GM18519 (cell line): Measurements from ENCODE around the gene NRGN.
A peak's percentile ranks its signal among the peaks of the same experiment; 100 is the strongest.

Source experiments
- ATAC-seq: cut with Tn5 transposase; IDR thresholded peaks from one replicate; pipeline ENCODE4 v1.9.1; 2021; ENCODE audit warnings: mild to moderate bottlenecking, moderate library complexity; ENCODE audit not compliant: unreplicated experiment, low FRiP score

Gene NRGN

DNA sequence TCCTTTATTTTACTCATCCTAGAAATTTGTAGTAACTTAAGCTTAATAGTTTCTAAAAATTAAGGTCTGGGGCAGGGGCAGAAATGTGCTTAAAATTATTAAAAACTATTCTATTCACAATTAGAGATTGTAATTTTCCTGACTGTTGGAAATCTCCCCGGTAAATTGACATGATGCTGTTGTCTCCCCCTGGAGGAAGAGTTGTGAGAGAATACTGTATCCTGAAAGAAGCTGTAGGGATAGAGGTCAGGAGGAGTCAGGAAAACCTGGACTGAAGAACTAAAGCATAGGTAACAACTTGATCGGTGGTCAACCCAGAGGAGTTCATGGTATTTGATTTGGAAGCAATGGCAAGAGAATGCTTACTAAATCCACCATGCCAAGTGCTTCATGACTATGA lies 38.5 kb downstream of the NRGN start:
- ATAC-seq = no peak

DNA sequence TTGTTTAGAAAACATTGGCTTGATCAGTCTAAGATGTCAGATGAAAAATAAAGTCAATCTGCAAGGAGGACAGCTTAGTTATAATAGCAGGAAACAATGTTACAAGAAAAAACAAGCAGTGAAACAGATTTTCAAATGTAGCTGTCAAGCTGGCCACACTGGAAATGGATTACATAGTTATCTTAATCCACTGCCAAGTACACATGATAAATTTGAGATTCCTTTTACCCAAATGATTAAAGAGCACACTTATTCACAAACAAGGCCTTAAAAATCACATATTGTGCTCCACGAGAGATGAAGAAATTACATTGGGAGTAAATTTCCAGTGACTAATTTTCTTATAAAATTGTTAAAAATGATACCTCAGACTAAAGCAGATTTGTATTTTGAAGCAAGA lies 39.8 kb downstream of the NRGN start:
- no peak for ATAC-seq

DNA sequence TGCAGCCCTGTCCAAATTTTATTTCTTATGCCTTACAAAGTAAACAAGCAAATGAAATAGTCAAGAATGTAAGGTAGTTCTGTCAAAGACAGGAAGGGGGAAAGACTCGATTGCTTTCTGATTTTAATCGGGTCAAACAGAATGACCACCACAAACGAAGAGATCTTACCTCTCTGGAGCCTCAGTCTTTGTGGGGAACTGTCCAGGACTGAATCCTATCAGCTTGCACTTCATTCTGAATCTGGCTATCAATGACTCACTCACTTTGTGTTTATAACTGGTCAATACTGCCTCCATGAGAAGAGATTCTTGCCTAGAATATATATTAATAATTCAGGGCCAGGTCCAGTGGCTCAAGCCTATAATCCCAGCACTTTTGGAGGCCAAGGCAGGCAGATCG lies 43.3 kb downstream of the NRGN start:
- ATAC-seq = no peak

DNA sequence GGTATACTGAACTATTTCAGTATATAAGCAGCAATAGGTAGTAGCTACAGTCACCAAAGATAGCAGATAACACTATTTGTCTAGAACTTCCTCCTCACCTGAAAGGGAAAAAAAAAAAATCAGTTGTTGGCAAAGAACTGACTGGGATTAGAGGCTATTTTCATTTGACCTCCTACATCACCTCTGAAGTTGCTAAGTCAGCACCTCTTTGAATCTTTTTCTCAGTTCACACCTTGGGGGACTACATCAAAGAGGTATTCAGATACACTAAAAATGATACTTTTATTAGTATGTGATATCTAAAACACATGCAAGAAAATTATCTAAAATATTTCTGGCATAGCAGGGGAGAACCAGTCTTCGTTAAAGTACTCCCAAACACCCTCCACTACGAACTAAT lies 44.3 kb downstream of the NRGN start:
- no peak for ATAC-seq

DNA sequence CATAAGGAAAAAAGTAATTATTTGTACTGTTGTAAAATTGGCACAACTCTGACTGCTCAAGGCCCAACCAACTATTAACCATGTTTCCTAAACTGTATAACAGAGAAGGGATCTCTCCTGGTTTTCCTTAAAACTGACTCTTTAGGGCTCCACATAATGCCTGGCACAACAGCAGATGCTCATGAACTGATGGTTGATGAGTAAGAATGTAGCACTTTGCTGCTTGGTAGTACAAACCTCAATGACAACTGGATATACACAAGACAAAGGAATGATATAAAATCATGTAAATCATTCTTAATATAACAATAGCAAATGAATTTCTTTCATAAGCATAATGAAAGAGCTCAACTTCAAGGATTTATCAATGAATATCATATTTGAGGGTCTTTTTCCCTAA lies 48.8 kb downstream of the NRGN start:
- no peak for ATAC-seq

DNA sequence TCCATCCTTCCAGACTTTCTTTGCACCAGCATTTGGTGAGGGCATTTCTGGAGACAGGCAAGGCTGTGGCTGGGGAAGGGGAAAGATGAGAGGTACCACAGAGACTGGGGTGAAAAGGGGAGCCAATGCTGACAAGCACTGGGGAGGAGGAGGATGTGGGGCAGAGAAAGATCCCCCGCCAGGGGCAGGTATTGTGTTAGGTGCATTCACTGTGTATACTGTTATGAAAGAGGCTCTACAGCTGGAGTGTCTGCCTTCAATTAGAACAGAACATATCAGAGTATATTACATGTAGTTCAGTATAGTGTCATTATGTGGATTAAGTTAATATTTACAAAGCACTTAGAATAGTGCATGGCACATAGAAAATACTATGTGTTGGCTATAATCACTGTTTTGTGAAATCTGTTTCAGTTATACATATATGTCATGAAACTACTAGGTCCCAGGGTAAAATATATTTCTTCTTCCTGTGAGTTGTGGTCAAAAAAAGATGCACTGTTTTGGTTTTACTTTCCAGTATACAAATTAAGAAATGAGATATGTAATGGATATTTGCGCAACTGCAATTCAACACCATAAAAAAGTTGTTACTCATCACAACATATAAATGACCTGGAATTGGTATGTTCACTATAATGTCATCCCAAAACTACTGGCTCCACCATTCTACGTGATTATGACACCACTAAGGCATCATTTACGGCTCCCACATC lies 52.0 kb downstream of the NRGN start:
- peak; percentile 58 for ATAC-seq

DNA sequence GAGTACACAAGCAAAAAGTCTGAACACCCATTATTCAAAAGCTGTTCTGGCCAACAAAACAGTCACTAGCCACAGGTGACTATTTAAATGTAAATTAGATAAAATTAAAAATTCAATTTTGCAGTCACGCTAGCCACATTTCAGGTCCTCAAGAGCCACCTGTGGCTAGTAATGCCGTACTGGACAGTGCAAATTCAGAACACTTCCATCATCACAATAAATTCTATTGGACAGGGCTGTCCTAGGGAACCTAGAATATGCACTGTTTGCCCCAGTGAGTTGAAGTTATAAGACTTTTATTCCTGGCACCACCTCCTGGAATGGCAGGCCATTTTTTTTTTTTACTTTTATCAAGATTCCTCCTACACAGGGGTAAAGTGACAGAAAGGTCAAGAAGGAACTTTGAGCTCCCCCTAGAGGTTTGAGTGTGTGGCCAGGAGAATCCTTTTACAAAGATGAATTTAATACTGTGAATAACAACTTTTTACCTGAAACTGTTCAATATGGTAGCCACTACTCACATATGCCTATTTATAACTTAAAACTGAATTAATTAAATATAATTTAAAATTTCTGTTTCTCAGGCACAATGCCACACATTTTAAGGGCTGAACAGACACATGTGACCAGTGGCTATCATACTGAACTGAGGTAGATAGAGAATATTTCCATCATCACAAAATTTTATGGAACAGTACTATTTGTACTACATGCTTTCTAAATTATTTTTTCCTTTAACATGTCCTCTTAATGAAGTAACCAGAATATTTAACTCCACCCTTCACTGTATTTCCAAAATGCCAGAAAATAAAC lies 53.9 kb downstream of the NRGN start:
- ATAC-seq = no peak

DNA sequence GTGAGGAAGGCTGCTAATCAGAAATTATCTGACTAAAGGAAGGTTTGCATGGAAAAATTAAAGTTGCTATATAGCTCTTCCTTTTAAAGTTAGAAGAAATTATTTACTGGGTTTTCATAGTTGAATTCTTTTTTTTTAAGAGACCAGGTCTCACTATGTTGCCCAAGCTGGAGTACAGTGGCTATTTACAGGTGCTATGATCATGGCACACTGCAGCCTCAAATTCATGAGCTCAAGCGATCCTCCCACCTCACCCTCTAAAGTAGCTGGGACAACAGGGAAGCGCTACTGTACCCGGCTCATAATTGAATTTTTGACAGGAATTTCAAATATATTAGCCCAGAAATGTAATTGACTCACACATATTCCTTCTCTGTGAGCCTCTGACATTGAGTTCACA lies 56.6 kb downstream of the NRGN start:
- no peak for ATAC-seq
